A673 (cell line): ENCODE data around the gene RFX2.

Experiments
- EZH2 ChIP-seq: fragments of 200-600 bp; sonication (generic); IDR thresholded peaks from 2 replicates; pipeline ENCODE4 v1.6.1; 2017; ENCODE audit warnings: borderline replicate concordance, low read depth, mild to moderate bottlenecking, mixed read lengths, antibody characterized with exemption, low read length; ENCODE audit not compliant: poor library complexity, severe bottlenecking
- TF ChIP-seq, protein P1 (sequence below): fragments of 300-800, 200-600 bp; sonication (generic); conservative IDR thresholded peaks from 2 replicates; pipeline ENCODE4 v1.5.1; 2017; ENCODE audit warnings: low read depth, mild to moderate bottlenecking, antibody characterized with exemption, low read length, moderate library complexity, mixed read lengths

DNA sequence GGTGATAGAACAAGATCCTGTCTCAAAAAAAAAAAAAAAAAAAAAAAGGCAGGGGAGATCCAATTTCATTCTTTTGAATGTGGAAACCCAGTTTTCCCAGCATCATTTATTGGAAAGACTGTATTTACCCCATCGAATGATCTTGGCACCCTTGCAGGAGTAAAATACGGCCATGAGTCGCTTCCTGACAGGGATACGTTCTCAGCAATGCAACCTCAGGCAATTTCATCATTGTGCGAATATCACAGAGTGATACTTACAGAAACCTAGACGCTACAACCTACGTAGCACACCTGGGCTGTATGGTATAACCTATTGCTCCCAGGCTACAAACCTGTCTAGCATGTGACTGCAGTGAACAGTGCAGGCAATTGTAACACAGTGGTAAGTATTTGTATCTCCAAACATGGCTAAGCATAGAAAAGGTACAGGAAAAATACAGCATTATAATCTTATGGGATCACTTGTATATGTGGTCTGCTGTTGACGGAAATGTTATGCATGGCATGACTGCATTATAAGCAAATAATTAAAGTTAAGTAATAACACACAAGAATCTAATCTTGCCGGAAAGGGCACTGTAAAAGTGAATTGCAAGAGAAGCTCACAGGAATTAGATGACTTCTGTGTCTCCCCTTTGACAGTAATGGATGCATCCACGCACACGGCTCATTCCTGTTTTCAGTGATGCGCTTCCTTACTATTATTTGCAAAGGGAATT lies 24.1 kb downstream of the RFX2 start:
- TF ChIP-seq, protein P1, sequence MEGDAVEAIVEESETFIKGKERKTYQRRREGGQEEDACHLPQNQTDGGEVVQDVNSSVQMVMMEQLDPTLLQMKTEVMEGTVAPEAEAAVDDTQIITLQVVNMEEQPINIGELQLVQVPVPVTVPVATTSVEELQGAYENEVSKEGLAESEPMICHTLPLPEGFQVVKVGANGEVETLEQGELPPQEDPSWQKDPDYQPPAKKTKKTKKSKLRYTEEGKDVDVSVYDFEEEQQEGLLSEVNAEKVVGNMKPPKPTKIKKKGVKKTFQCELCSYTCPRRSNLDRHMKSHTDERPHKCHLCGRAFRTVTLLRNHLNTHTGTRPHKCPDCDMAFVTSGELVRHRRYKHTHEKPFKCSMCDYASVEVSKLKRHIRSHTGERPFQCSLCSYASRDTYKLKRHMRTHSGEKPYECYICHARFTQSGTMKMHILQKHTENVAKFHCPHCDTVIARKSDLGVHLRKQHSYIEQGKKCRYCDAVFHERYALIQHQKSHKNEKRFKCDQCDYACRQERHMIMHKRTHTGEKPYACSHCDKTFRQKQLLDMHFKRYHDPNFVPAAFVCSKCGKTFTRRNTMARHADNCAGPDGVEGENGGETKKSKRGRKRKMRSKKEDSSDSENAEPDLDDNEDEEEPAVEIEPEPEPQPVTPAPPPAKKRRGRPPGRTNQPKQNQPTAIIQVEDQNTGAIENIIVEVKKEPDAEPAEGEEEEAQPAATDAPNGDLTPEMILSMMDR: no peak
- TF ChIP-seq EZH2: no peak
